ENCODE measurements around the gene SIRT2.

DNA sequence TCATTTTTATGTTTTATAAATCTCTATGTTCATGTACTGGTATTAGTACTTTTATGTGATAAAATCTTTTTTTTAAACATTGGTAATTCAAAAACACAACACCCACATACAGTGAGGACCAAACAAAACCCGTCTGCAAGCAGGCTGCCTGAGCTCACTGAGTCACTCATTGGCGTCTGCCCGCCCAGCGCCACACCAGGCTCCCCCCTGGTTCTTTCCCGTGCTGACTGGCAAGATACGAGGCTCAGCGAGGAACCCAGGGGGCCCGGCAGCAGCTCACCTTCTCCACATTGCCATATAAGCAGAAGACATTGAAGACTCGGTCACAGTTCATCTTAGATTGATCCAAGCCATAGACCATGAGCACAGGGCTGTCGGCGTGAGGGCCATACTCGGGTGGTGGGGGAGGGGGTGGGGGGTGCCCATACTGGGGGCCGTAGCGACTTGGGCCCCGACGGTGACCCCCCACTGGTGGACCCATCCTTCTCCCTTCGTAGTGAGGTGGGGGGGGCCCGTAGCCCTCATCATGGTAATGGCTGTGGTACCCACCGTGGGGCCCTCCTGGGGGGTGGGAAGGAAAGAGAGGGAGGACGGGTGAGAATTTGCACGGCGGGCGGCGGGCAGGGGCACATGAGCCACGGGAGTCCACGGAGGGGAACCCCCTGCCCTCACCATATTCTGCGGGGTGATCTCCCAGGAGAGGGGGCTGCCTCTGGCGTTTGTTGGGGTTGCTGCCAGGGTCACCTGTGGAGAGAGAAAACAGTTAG lies 59.4 kb downstream of the SIRT2 start:
- TF ChIP-seq GABPA (IDR thresholded peaks at IDR 0.05; ENCODE audit: low read depth): no peak
- TF ChIP-seq CTCF (IDR thresholded peaks at IDR 0.05; ENCODE audit: insufficient read depth, low read length): no peak
- TF ChIP-seq POLR2AphosphoS5 (IDR thresholded peaks at IDR 0.05; ENCODE audit: low read depth): no peak
- TF ChIP-seq REST (IDR thresholded peaks at IDR 0.05; ENCODE audit: insufficient replicate concordance, low read depth): no peak

Data from HL-60 (cell line).